HCT116 (cell line): Measurements from ENCODE around the gene MTMR12.

Source experiments
- ATF3 ChIP-seq: IDR thresholded peaks from 2 replicates; pipeline ENCODE4 v1.6.1; 2012
- CEBPB ChIP-seq: IDR thresholded peaks from 2 replicates; pipeline ENCODE4 v1.6.1; 2012; ENCODE audit warnings: low read depth
- CTCF ChIP-seq, 3 experiments: fragments of 200-600 bp in 1 of 3; sonication (generic) in 1 of 3; IDR thresholded peaks in 2 of 3; conservative IDR thresholded peaks in 1 of 3; 2 replicates each; pipeline ENCODE4 v1.5.1; 2012 to 2017; ENCODE audit warnings: low read depth in 2 of 3, low read length in 2 of 3, antibody characterized with exemption in 1 of 3, borderline replicate concordance in 1 of 3, control low read depth in 1 of 3, mild to moderate bottlenecking in 1 of 3, mixed read lengths in 1 of 3, mixed run types in 1 of 3, moderate library complexity in 1 of 3; ENCODE audit not compliant: insufficient read depth in 1 of 3
- ELF1 ChIP-seq: IDR thresholded peaks from 2 replicates; pipeline ENCODE4 v1.6.1; 2012; ENCODE audit warnings: low read depth, borderline replicate concordance
- EZH2 ChIP-seq: fragments of 200-600 bp; sonication (generic); IDR thresholded peaks from 2 replicates; pipeline ENCODE4 v1.6.1; 2017; ENCODE audit warnings: antibody characterized with exemption, mixed run types
- EZH2phosphoT487 ChIP-seq: fragments of 200-600 bp; IDR thresholded peaks from 2 replicates; pipeline ENCODE4 v1.6.1; 2018; ENCODE audit warnings: antibody characterized with exemption, borderline replicate concordance
- MAX ChIP-seq: IDR thresholded peaks from 2 replicates; pipeline ENCODE4 v1.6.1; 2012
- POLR2AphosphoS5 ChIP-seq: IDR thresholded peaks from 2 replicates; pipeline ENCODE4 v1.6.1; 2011; ENCODE audit warnings: mild to moderate bottlenecking, low read depth, low read length, moderate library complexity
- RAD21 ChIP-seq: IDR thresholded peaks from 2 replicates; pipeline ENCODE4 v1.6.1; 2012; ENCODE audit warnings: low read depth, mild to moderate bottlenecking
- REST ChIP-seq: IDR thresholded peaks from 2 replicates; pipeline ENCODE4 v1.6.1; 2012; ENCODE audit warnings: low read depth
- SIN3A ChIP-seq: IDR thresholded peaks from 2 replicates; pipeline ENCODE4 v1.6.1; 2012; ENCODE audit warnings: low read depth
- SRF ChIP-seq: IDR thresholded peaks from 2 replicates; pipeline ENCODE4 v1.6.1; 2012; ENCODE audit warnings: low read depth
- ZBTB33 ChIP-seq: IDR thresholded peaks from 2 replicates; pipeline ENCODE4 v1.6.1; 2011; ENCODE audit warnings: mild to moderate bottlenecking, low read length, moderate library complexity; ENCODE audit not compliant: insufficient replicate concordance; ENCODE audit errors: extremely low read depth

GRCh38 chr5:32322882-32323281 is 10.1 kb upstream of the MTMR12 start:
- no peak for TF ChIP-seq ATF3
- TF ChIP-seq CTCF (IDR thresholded peaks at IDR 0.05 in 2 of 3, conservative IDR thresholded peaks at IDR 0.05 in 1 of 3; ENCODE audit: borderline replicate concordance in 1 of 3, insufficient read depth in 1 of 3, low read depth in 2 of 3, low read length in 2 of 3) = no peak
- no peak for TF ChIP-seq ELF1
- TF ChIP-seq EZH2 = no peak
- TF ChIP-seq REST = no peak
- TF ChIP-seq POLR2AphosphoS5 = no peak
- TF ChIP-seq CEBPB = no peak
- no peak for TF ChIP-seq ZBTB33
- TF ChIP-seq SIN3A = no peak
- no peak for TF ChIP-seq EZH2phosphoT487
- TF ChIP-seq RAD21 = no peak
- TF ChIP-seq MAX = no peak
- TF ChIP-seq SRF = no peak
